Colon (tissue), 2 donors: Measurements from ENCODE around the gene BPIFB2.

Experiments
- FAIRE-seq: peaks from 2 replicates; lab custom pipeline; 2012; peaks lifted over from hg19 to GRCh38; lab: Jason Lieb, UNC
- donor health status: control.
- donor health status: control.

The BPIFB2 gene

DNA sequence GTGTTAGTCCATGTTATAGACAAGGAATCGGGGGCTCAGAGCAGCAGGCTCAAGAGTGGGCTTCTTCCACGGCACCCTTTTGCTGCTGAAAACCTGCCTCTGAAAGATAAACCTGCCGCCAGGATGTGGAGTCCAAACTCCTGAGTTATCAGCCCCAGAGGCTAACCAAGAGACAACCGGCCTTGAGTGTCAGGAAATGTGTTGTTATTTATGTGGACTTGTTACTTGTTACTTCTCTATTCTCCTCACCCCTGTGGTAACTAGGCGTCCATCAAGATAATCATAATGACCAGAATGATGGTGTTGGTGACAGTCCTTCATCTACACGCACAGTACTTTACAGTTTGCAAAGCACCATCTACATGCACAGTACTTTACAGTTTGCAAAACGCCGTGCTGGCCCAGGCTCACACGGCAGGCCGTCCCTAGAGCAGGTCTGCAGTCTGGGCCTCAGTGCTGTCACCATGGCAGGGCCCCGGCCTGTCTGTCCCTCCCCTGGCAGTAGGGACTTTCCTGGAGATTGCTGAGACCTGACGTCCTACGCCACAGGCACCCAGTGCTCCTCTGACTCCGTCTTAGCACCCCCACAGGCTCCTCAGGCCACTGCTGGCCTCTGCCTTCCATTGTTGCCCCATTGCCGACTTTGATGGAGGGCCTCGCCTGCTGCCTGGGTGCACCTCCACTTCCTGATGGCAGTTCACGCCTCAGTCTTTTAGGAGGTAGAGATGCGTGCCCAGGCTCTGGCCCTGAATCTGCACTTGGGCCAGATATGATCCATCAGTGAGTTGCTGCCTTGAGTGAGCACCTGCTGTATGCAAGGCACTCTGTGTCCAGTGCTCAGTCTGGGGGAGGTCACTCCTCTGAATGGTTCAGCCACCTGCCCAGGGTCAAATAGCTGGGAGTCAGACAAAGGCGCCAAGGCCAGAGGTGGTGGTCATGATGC lies 62.9 kb downstream of the BPIFB2 start:
- no peak for FAIRE-seq

GRCh38 chr20:33071198-33071597 lies 63.7 kb downstream of the BPIFB2 start:
- no peak for FAIRE-seq

DNA sequence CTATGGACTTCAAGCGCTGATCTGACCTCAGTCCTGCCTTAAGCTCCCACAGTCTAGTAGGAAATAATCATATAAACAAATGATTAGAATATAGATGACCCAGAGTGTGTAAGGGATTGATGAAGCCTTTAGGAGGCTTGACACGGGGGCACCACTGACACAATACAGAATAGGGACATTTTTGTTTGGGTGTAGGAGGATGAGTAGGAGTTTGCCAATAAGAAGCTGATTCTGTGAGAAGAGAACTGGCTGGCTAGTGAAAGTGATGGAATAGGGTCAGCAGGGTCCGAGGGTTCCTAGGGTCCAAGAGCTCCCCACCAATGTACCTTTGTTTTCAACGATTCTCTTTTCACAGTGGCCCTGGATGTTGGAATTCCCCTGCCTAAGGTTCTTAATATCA lies 64.9 kb downstream of the BPIFB2 start:
- FAIRE-seq: no peak

GRCh38 chr20:33072813-33073212 lies 65.3 kb downstream of the BPIFB2 start:
- no peak for FAIRE-seq
